Hematopoietic multipotent progenitor cell treated with erythropoietin and hydrocortisone succinate and interleukin-3 and kit ligand, for 4 days (in vitro differentiated cells): ENCODE data around the gene PSMA7.

Experiments
- DNase-seq: peaks from one replicate; pipeline ENCODE4 v3.0.0-alpha.2; 2015

PSMA7 gene

DNA sequence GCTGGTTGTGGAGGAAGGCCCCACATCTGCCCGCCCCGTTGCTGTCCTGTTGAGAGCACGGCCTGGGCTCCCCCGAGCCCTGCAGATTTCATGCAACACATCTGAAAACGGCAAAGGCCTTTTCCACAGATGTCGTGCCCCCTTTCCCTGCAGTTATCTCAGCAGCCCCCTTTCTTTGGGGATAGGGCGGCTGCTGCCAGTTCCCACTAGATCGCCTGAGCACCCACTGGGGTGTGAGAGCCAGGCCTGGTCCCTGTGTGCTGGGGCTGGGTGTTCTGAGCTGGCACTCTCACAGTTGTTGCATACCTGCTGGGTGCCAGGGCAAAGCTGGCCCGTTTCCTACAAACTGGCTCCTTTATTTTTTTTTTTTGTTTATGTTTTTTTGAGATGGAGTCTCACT lies 27.3 kb upstream of the PSMA7 start:
- DNase-seq = no peak

DNA sequence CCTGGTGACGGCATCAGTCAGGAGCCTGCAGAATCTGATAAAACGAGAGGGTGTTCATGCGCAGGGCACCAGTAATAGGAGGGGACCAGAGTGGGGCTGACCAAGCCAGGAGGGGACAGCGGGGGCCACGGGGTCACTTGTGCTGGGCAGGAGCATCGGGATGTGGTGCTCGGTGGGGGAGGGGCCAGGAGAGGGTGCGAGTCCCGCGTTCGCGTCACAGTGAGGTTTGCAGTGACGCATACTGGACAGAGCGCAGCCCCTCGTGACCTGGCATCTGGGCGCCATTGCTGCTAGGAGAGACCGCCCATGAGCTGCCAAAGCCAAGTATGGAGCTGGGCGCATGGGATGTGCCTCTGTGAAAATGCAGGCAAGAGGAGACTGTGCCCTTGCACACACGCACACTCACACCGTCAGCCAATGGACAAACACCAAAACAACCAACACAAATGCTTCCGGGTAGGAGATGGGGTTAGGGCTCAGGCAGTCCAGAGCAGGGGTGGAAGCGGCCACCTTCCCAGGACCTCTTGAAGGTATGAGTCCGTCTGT lies 25.8 kb upstream of the PSMA7 start:
- no peak for DNase-seq

DNA sequence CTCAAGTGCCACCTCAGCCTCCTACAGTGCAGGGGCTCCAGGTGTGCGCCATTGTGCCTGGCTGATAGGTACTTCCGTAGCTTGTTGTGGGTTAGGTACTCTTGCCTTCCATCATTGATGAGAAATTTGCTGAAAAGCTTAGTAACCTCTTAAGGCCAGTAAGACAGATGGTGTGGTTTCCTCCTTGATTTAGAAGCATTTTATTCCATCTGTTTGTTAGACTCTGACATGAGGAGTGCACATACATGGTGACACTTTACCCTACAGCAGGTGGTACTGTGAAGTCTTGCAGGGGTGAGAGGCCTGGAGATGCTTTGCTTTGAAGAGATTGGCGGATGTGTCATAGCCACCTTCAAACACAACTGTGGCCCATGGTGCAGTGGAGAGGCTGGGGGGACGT lies 24.9 kb upstream of the PSMA7 start:
- no peak for DNase-seq

DNA sequence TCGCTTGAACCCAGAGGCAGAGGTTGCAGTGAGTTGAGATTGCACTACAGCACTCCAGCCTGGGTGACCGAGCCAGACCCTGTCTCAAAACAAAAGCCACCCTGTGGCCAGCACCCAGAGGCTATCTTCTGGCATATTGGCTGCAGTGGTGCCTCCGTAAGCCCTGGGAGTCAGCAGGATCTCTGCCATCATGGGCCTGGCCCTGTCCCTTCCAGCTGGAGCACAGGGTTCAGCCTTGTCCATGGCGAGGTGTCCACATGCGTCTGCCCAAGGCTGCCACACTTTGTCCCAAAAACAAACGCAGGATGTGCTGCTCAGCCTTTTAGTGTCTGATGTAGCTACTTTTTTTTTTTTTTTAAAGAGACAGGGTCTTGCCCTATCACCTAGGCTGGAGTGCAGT lies 24.3 kb upstream of the PSMA7 start:
- no peak for DNase-seq

DNA sequence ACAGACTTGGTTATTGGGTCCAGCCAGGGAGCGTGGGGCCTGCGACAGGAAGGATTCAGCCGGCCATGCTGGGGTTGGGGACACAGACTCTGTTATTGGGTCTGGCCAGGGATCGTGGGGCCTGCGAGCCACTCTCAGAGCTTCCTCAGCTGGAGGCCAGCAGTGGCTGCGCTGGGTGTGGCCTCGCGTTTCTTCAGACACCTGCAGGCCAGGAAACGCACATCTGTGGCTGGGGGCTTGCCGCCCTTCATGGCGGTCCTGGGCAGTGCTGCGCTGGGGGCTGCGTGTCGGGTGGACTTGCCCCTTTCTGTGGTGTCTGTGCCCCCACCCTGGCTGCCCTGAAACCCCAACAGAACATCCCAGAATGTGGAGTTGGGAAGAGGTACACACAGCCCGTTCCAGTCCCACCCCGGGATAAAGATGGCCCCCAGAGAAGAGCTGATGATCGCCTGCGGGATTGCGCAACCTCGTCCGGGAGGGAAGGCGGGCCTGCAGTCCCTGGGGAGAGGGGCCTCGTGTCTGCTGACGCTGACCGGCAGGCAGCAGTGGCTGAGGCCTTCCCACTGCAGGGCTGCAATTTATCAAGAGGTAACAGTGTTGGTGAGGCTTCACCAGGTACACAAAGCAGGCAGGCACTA lies 22.7 kb upstream of the PSMA7 start:
- no peak for DNase-seq

DNA sequence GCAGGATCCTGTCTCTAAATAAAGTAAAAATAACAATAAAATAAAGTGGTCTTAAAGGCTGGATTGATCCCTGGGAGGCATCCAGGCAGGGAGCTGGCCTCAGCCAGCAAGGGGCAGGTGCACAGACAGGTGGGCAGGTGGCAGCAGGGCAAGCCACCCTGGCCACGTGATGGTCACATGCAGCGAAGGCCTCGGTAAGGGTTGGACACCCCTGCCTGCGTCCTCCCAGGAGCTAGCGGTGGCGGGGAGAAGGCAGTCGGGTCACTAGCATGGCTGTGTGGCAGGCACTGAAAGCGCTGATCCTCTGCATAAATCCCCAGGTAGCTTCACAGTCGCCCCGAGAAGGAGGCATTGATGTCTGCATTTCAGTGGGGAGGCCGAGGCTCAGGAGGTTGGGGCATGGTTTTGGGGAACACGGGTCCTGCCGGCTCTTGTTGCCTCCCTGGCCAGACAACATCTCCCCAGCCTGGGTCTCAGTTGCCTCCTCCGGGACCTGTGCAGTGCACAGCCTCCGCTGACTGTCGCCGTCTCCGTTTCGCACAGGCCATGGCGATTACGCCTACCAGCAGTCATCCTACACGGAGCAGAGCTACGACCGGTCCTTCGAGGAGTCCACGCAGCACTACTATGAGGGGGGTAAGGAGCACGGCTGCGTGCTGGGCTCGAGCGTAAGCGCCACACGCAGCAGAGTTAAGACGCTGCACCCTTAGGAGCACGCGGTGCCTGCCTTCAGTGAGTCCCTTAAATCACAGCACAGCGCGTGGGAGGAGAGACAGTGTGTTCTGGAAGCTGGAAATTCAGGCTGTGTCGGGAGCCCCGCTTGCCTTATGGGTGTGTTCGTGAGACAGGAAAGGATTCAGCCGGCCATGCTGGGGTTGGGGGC lies 21.9 kb upstream of the PSMA7 start:
- no peak for DNase-seq

DNA sequence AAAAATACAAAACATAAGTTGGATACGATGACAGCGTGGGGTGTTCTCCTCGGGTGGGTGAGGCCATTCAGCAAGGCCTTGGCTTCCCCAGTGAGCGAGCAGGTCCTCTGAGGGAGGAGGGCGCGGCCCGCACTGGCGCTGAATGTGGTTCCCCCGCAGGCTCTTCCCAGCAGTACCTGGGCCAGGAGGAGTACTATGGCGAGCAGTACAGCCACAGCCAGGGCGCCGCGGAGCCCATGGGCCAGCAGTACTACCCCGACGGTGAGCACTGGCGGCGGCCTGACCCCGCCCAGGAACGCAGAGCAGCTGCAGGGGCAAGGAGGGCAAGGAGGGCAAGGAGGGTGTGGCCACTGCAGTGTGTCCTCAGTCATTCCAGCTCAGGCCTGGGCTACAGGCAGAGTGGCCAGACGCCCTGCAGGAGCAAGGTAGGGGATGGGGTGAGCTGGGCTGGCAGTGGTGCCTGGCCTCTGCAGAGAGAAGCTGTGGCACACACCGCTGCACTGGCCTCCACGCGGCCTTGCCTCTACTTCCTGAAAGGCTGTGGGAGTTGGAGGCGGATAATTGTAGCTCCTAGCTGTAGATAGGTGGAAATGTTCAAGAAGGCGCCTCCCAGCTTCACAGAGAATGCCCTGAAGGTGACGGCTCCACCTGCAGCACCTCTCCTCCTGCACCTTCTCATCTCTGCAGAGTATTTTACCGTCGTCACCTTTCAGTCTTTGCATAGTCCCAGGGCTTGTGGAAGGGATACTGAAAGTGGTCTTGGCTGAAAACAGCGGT lies 21.0 kb upstream of the PSMA7 start:
- DNase-seq = no peak

DNA sequence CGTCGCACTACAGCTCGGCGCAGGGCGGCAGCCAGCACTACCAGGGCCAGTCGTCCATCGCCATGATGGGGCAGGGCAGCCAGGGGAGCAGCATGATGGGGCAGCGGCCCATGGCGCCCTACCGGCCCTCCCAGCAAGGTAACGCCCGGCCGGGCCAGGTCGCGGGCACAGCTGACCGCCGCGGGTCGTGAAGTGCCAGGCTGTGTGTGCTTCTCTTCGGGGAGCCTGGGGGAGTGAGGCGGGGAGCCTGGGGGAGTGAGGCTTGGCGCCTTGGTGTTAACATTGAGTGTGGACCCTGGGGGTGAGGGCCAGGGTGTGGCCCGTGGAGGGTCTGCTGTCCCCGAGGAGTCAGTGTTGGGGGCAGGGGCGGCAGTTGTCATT lies 20.3 kb upstream of the PSMA7 start:
- no peak for DNase-seq

DNA sequence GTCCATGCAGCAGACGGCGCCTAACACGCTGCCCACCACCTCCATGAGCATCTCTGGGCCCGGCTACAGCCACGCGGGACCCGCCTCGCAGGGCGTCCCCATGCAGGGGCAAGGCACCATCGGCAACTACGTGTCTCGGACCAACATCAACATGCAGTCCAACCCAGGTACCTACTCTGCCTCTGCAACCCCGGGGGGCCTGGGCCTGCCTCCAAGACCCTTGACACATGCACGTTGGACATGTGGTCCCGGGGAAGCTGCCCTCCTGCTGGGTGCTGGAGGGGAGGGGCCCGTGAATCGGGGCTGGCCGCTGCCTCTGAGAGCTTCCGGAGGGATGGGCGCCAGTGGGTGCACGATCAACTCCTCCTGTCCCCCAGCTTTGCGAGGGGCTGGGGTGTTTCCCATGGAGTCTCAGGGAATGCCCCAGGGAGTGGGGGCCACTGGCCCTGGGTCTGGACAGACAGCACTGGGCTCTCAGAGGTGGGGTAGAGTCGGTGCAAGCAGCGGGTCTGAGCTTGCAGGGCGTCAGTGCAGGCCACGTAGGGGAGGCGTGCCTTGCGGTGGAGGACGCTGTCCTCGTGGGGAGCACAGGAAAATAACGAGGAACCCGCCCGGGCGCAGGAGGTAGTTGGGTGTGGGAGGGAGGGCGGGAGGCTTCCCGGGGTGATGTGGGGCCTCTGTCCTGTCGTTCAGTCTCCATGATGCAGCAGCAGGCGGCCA lies 19.7 kb upstream of the PSMA7 start:
- DNase-seq = no peak

DNA sequence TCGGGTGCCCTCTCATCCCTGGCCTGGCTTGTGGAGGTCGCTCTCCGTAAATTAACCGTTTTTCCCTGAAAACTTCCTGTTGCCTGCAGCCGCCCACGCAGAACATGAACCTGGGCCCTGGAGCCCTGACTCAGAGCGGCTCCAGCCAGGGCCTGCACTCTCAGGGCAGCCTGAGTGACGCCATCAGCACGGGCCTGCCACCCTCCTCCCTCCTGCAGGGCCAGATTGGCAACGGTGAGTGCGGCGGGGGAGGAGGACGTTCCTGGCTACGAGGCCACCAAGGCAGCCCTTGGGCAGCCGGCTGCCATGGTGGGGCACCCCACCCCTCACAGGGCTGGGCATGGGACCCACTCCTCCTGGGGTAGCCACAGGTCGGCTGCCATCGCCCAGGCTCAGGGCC lies 18.2 kb upstream of the PSMA7 start:
- no peak for DNase-seq

DNA sequence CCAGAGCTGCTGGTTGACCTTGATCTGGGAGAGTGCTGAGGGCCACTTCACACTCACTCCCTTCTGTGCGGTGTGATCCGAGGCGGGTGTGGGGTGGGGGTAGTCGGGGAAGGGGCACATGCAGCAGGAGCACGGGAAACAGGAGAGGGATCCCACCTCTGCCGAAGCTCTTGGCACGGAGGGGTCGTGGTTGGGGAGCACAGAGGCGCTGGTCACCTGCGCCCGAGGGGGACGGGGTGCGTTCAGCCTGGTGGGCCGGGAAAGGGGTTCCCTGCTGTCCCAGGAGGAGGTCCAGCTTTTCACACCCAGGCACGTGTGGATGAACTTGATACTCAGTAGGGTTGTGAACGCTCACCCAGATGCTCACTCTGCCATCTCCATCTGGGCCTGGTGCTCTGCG lies 17.7 kb upstream of the PSMA7 start:
- DNase-seq = no peak

DNA sequence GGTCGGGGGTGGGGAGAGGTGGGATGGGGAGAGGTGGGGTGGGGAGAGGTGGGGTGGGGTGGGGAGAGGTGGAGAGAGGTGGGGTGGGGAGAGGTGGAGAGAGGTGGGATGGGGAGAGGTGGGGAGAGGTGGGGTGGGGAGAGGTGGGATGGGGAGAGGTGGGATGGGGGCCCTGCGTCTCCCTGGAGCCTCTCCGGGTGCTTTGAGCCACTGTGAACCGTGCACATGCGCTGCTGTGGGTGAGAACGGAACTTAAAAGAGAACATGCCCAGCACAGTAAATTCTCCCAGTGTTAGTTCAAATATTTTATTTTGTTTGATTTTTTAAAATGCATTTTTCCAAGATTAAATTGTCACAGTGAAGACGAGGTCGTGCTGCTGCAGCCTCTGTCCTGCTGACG lies 17.1 kb upstream of the PSMA7 start:
- no peak for DNase-seq

DNA sequence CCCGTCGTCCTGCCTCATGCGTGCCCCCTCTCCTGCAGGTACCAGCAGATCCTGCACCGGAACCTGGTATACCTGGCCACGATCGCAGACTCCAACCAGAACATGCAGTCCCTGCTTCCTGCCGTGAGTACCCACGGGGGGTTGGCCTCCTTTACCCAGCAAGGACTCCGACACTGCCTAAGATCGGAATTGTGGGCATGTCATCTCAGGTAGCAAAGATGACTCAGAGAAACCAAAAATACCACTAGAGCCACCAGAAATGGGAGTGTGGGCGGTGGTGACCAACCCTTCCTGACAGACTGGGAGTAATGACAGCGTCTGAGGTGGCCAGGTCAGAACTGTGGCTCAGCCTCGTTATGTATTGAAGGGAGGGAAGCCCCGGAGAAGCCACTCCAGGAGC lies 16.6 kb upstream of the PSMA7 start:
- no peak for DNase-seq

DNA sequence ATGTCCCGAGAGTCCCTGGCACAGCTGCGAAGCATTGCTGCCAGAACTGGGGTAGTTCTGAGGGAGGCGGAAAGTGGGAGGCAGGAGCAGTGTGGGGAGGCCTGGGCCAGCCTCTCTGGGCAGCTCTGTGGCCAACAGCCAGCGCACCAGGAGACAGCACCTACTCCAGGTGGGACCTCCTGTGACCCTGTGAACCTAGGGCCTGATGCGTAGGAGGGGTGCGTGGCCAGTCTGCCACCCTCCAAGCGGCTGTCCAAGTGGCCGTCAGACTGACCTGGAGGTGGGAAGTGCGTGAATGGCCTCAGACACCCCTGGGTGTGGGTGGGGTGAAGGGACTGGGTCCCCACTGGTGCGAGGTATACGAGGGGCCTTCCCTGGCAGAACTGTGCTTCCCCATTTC lies 15.9 kb upstream of the PSMA7 start:
- DNase-seq = no peak

DNA sequence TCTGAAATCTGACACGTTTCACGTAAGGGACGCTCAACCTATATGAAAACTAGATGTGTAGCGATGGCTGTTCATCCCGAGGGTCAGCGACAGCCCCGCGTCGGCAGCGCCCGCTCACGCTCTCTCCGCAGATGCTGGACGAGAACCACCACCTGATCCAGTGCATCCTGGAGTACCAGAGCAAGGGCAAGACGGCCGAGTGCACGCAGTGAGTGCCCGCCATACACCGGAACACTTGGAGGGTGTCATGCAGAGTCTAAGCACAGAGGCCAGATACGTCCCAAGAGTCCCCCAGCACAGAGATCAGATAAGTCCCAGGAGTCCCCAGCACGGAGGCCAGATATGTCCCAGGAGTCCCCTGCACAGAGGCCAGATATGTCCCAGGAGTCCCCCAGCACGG lies 15.3 kb upstream of the PSMA7 start:
- DNase-seq = no peak

DNA sequence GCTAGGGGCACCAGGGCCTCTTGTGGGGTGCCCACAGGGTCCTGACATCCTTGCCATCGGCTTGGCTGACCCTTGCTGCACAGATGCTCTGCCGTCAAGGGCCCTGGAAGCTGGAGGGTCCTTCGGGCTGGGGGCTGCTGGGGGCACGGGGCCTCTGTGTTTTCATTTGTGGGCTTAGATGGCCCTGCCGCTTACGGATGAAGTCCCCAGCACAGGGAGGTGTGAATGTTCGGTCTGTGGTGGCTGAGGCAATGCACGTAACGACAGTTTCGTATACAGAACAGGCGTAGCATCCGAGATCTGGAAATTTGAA lies 14.8 kb upstream of the PSMA7 start:
- no peak for DNase-seq

DNA sequence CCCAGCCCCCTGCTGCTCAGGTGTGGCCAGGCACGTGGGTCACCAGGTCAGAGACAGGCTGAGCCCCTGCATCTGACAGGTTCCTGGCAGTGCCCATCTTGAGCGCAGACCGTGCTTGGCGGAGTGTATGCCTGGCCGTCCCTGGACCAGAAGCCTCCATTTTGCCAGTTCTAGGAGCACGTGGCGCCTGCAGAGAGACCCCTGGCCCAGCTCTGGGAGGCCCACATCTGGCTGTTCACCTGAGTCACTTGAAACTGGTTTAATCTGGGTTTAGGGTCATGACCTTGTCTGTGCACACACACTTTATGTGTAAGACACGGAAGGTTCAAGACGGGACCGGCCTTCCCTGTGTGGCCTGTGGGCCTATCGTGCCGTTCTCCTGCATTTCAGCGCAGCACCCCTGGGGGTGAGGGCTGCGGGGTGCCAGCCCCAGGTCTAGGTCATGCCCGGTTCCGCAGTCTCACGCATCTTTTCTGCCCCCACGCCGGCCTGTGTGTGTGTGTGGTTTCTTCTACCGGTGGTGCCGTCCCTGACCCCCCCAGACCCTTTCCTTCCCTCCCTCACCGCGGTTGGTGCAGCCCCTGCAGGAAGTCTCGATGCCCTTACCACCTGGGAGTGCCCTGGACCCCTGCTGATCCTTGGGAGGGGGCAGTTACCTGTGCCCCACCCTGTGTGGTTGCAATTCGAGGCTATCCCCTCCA lies 14.3 kb upstream of the PSMA7 start:
- DNase-seq = no peak

DNA sequence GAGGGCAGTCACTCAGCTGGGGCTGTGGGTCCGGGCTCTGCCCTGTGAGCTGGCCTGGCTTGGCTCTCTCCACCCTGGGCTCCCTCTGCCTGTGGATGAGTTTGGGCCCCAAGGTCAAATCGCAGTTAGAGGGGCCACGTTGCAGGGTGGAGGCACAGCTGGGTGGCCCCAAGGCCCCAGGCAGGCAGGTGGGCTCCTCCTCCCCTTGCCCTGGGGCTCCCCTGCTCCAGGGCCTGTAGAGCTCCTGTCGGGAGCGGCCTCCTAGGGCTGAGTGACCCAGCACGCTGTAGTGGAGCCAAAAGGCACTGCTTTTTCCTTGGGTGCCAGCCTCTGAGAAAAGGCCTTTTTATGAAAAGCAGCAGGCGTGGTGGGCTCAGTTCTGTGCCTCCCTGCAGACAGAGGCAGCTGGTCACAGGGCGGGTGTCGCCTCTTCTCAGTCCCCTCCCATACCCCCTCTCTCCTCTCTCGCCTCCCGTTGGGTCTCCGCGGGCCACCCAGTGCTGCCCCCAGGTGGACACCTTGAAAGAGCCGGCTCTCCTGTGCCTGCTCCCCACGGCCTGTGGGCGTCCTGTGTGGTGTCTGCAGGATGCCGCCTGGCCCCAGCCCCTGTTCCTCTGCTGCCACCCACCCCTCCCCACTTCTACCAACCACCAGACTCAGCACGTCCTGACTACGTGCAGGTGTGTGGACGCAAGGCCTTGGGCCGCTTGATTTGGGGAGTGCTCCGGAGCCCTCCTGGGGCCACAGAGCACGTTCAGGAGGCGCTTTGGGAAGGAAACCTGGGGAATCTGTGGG lies 13.6 kb upstream of the PSMA7 start:
- DNase-seq = peak; percentile 88

DNA sequence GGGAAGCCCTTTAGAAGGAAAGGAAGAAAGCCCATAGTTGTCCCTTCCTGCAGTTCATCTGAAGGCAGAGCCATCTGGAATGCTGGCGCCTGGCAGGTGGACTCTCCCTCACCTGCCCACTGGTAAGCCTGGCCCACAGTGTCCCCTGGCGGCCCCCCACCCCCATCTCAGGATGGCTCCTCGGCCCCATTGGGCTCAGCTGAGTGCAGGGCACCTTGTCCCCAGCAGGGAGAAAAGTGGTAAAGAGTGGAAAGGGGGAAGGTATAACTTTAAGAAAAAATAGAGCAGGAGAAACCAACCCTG lies 13.0 kb upstream of the PSMA7 start:
- DNase-seq = no peak

DNA sequence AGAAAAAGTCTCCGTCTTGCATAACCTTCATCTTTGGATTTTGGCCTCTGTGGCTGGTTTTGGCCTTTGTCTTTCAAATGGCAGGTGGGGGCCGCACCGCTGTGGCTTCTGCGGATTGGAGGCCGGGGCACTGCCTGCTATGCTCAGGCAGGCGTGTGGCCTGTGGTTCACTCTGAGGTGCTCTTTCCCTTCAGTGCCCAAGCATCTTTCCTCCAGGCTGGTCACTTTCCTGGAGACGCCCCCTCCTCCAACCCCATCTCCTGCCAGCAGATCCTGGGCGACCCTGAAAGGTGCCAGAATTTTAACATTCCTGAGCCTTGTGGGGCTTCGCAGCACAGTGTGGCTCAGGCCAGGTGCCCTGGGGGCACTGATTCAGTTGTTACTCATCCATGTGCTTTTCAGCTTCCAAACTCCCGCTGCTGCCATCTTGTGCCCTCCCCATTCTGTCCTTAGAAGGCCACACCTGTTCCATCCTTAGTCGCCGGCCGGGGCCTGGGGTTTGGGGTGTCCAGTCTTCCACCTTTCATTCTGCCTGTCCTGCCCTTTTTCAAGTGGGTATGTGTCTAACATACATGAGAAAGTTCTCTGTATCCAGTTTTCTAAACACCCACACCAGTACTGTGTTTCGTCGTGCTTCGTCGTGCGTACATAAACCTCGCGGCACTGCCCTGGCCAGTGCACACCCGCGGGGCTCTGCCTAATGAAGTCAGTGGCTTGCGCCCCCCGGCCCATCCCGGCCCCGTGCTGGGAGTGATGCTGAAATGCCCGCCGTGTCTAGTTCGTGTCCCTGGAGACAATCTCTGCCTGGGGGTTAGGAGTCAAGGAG lies 12.4 kb upstream of the PSMA7 start:
- no peak for DNase-seq

DNA sequence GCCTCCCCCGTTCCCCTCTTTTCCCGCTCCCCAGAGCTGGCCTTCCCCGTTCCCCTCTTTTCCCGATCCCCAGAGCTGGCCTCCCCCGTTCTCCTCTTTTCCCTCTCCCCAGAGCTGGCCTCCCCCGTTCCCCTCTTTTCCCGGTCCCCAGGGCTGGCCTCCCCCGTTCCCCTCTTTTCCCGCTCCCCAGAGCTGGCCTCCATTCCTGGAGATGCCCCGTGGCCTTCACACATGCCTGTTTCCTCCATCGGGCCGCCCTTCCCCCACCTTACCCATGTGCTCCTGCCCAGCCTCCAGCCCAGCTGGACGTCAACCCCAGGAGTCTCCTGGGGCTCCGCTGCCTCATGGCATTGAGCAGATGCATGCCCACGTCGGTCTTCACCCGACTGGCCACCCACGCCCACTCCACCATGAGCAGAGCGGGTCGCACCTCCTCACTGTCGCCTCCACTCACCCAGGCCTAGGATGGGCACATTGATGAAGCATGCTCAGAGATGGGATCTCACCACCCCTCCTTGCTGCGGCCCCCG lies 8.7 kb upstream of the PSMA7 start:
- no peak for DNase-seq
